Rectal smooth muscle tissue (tissue), 1 donor: ENCODE measurements around the gene GTF2E1.
"Not testable (repeated sequence)": the region's sequence is repeated elsewhere in the genome, so short reads cannot be mapped to it uniquely, and the experiment has no call there.

Experiments
- H3K27ac ChIP-seq: one replicate; pipeline ENCODE4 v1.7.0; 2013; ENCODE audit warnings: low read depth, low read length, inconsistent platforms
- H3K27me3 ChIP-seq: one replicate; pipeline ENCODE4 v1.7.0; 2013; ENCODE audit warnings: low read length; ENCODE audit not compliant: control insufficient read depth, insufficient read depth
- H3K36me3 ChIP-seq: one replicate; pipeline ENCODE4 v1.7.0; 2013; ENCODE audit warnings: low read length; ENCODE audit not compliant: control insufficient read depth, insufficient read depth
- H3K4me1 ChIP-seq: one replicate; pipeline ENCODE4 v1.7.0; 2013; ENCODE audit warnings: low read length; ENCODE audit not compliant: control insufficient read depth, insufficient read depth
- H3K4me3 ChIP-seq: one replicate; pipeline ENCODE4 v1.7.0; 2013; ENCODE audit warnings: low read length
- H3K9ac ChIP-seq: one replicate; pipeline ENCODE4 v1.7.0; 2013; ENCODE audit warnings: low read length

Gene GTF2E1

DNA sequence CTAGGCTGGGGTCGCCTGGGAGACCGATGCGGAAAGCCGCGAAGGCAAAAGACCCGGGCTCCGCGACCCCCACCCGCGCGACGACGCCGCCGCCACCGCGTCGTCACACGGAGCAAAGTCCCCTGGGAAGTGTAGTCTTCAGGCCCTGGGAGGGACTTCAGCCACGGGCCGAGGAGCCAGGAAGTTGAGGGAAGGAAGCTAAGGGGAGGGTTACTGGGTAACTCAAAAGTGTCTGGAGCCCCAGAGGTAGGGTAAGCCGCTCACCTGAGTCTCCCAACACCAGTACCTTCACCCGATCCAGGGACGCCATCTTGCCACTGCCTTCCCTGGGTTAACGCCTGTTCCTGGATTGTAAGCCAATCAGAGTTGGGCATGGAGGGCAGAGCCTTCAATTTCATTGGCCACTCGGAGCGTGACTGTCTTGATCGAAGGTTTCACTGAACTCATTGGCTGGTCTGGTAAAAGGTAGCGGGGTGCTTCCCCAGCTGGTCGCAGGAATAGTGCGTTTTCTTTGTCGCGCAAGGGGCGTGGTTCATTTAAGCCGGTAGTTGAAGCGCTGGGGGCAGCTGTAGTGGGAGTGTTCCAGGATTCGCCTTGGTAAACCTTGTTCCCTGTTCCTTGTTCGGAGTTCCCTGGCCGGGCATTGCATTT, at the start of gene GTF2E1, which contains the start of gene RABL3:
TSS of gene GTF2E1 (plus strand) at position 547 of the 651 bp plus-strand sequence. CDS start 7,809 bp downstream, outside the sequence.
TSS of gene RABL3 (minus strand) at position 319 of the 651 bp plus-strand sequence. CDS start at position 310, 9 bp downstream.
- Histone ChIP-seq H3K27me3 (no peaks in the 10 kb centered on the region), H3K4me1 (peaks cover 5% of the 10 kb centered on the region), H3K4me3 (peak within 1 kb of the TSS; percentile 95), H3K27ac (peak within 1 kb of the TSS; percentile 94), H3K9ac (peak within 1 kb of the TSS; percentile 89), H3K36me3 (no peaks in the 10 kb centered on the region)

GRCh38 chr3:120693439-120694171, 48.9 kb upstream of the GTF2E1 start:
- Histone ChIP-seq H3K27ac (no peak overlapping the region), H3K4me3 (no peak overlapping the region), H3K27me3 (no peaks in the 10 kb centered on the region), H3K36me3 (no peaks in the 10 kb centered on the region), H3K9ac (no peak overlapping the region), H3K4me1 (no peaks in the 10 kb centered on the region)

- Histone ChIP-seq H3K9ac (no peak overlapping the region), H3K4me1 (no peaks in the 10 kb centered on the region), H3K27me3 (no peaks in the 10 kb centered on the region), H3K27ac (no peak overlapping the region), H3K36me3 (no peaks in the 10 kb centered on the region), H3K4me3 (no peak overlapping the region)
These were observed 43.2 kb upstream of the GTF2E1 start for GRCh38 chr3:120699333-120699732.

- Histone ChIP-seq H3K4me1 (no peaks in the 10 kb centered on the region), H3K27ac (no peak overlapping the region), H3K9ac (no peak overlapping the region), H3K4me3 (no peak overlapping the region), H3K36me3 (no peaks in the 10 kb centered on the region), H3K27me3 (no peaks in the 10 kb centered on the region)
These were observed 36.5 kb upstream of the GTF2E1 start for GRCh38 chr3:120705884-120706582.

DNA sequence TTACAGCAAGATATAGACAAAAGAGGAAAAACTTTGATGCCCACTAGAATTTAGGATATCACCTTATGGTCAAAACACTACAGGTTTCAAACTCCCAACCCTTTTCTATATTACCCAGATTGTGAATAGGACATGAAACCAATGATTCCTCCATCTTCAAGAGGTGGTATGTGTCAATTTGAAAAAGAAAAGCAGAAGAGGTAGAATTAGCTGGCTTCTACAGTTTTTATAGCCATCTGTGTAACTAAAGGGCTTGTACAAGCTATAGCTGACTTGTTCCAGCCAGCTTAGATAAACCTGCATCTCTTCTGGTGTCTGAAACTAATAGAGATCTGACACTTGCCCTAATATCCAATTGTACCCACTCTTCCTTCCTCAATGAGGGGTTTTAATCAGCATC, 35.6 kb upstream of the GTF2E1 start:
- Histone ChIP-seq H3K27me3 (no peaks in the 10 kb centered on the region), H3K4me1 (no peaks in the 10 kb centered on the region), H3K27ac (no peak overlapping the region), H3K4me3 (no peak overlapping the region), H3K9ac (no peak overlapping the region), H3K36me3 (no peaks in the 10 kb centered on the region)

DNA sequence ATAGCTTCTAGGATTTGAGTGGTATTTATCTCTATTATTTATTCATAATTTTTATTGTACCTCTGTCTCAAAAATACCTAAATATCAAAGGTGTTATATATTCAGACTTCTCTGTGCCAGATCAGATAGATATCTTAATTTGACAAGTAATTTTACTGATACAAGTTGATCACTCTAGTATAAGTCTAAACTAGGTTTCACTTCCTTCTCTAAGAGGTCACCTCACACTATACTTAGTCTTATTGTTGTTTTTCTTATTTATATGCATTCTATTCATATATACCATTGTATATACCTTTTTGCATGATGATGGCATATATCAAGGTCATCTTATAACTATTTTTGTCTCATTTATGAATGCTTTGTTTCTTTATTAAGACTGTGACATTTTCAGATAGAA, 34.1 kb upstream of the GTF2E1 start:
- H3K4me3 ChIP-seq: no peak overlapping the region
- no peak overlapping the region for H3K9ac ChIP-seq
- H3K27me3 ChIP-seq: no peaks in the 10 kb centered on the region
- H3K36me3 ChIP-seq: no peaks in the 10 kb centered on the region
- no peaks in the 10 kb centered on the region for H3K4me1 ChIP-seq
- H3K27ac ChIP-seq: no peak overlapping the region

- Histone ChIP-seq H3K36me3 (no peaks in the 10 kb centered on the region), H3K9ac (no peak overlapping the region), H3K4me3 (no peak overlapping the region), H3K4me1 (no peaks in the 10 kb centered on the region), H3K27me3 (no peaks in the 10 kb centered on the region), H3K27ac (no peak overlapping the region)
These were observed 32.2 kb upstream of the GTF2E1 start for GRCh38 chr3:120710369-120710768.

DNA sequence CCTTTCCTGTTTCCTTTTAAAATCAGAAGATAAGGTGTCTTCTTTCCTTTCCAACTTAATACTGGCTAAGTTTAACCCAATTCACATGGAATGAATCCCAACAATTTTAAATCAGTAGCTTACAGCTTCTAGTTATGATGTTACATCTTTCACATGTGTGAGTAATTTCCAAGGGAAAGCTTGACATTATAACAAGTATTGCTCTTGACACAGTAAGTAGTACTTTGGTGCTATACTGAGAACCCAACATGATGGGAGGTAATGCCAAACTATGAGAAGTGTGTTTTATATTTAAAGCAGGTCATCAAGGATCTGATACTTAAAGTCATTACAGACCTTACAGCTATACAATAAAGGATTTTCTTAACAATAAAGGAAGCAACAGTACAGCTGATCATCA, 29.3 kb upstream of the GTF2E1 start:
- Histone ChIP-seq H3K27ac (no peak overlapping the region), H3K4me1 (no peaks in the 10 kb centered on the region), H3K27me3 (no peaks in the 10 kb centered on the region), H3K36me3 (no peaks in the 10 kb centered on the region), H3K9ac (no peak overlapping the region), H3K4me3 (no peak overlapping the region)

DNA sequence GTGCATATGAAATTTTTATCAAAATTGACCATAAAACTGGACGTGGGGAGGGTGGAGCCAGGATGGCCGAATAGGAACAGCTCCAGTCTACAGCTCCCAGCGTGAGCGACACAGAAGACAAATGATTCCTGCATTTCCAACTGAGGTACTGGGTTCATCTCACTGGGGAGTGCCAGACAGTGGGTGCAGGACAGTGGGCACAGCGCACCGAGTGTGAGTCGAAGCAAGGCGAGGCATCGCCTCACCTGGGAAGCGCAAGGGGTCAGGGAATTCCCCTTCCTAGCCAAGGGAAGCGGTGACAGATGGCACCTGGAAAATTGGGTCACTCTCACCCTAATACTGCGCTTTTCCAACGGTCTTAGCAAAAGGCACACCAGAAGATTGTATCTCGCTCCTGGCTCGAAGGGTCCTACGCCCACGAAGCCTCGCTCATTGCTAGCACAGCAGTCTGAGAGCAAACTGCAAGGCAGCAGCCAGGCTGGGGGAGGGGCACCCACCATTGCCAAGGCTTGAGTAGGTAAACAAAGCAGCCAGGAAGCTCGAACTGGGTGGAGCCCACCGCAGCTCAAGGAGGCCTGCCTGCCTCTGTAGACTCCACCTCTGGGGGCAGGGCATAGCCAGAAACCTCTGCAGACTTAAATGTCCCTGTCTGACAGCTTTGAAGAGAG, 23.2 kb upstream of the GTF2E1 start:
- H3K4me1 ChIP-seq, H3K27ac ChIP-seq, H3K36me3 ChIP-seq, H3K27me3 ChIP-seq, H3K9ac ChIP-seq: not testable (repeated sequence)
- peak overlapping the region; percentile 60 for H3K4me3 ChIP-seq

GRCh38 chr3:120726791-120727190, 15.8 kb upstream of the GTF2E1 start:
- no peaks in the 10 kb centered on the region for H3K27me3 ChIP-seq

DNA sequence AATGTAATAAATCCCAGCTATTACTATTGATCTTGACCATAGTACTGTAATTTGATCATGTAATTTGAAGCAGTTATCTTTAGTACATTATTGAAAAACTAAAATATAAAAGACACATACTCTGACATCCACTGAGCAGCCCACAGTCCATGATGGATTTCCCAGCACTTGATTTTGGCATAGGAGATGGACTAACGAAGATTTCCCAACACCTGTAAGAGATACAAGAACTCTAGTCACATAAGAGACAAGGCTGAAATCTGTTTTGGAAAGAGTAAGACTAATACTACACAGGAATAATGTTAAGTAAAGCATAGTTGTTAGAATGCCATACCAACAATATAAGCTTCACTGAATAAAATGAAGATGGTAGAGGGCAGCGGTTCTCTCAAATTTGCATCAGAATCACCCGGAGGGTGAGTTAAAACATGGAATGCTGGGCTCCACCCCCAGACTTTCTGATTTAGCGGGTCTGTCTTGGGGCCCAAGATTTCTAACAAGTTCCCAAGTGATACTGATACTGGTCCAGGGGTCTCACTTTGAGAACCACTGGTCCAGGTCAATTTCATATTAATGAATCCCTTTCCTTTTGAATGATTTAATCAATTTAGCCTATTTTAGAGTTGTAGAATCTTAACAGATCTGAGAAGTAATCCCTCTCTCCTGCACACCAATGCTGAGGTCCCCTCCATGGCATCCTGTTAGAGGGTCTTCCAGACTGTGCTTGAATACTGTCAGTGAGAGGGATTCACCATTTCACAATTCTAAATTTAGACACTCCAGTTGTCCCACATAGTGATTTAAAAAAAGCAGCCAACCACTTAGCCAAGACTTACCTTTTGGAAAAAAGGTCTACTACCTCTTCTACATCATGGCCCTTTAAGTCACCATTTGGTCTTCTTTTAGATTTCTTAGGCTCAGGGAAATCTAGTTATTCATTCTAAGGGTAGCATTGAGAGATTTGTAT, 11.7 kb upstream of the GTF2E1 start:
- Histone ChIP-seq H3K4me3 (no peak overlapping the region), H3K36me3 (peaks cover 3% of the 10 kb centered on the region), H3K4me1 (no peaks in the 10 kb centered on the region), H3K27ac (no peak overlapping the region), H3K27me3 (no peaks in the 10 kb centered on the region), H3K9ac (no peak overlapping the region)

More at GRCh38 chr3:120726791-120727190, 15.8 kb upstream of the GTF2E1 start:
- no peak overlapping the region for H3K27ac ChIP-seq
- no peaks in the 10 kb centered on the region for H3K4me1 ChIP-seq
- H3K4me3 ChIP-seq: no peak overlapping the region
- peaks cover 3% of the 10 kb centered on the region for H3K36me3 ChIP-seq
- H3K9ac ChIP-seq: no peak overlapping the region
